Endothelial cell (in vitro differentiated cells): ENCODE data around the gene UXS1. TPM values are rescaled to one million over a fixed set of nuclear protein-coding genes. Genes with fewer than 3 reads are reported as not detected.

Source experiments
- DNase-seq: peaks from one replicate; pipeline ENCODE4 v3.0.0; 2021; ENCODE audit warnings: low spot score
- H3K27ac Mint-ChIP-seq: one replicate; pipeline ENCODE4 v1.8.0; 2021; ENCODE audit warnings: mixed read lengths, inconsistent platforms; ENCODE audit not compliant: unreplicated experiment
- H3K27me3 Mint-ChIP-seq: one replicate; pipeline ENCODE4 v1.8.0; 2021; ENCODE audit warnings: mild to moderate bottlenecking, moderate library complexity, mixed read lengths, inconsistent platforms; ENCODE audit not compliant: unreplicated experiment
- H3K36me3 Mint-ChIP-seq: one replicate; pipeline ENCODE4 v1.8.0; 2021; ENCODE audit warnings: mild to moderate bottlenecking, low read depth, mixed read lengths, inconsistent platforms; ENCODE audit not compliant: unreplicated experiment
- H3K4me1 Mint-ChIP-seq: one replicate; pipeline ENCODE4 v1.8.0; 2021; ENCODE audit warnings: mild to moderate bottlenecking, mixed read lengths, inconsistent platforms; ENCODE audit not compliant: unreplicated experiment
- H3K4me3 Mint-ChIP-seq: one replicate; pipeline ENCODE4 v1.8.0; 2021; ENCODE audit warnings: mild to moderate bottlenecking, mixed read lengths, inconsistent platforms; ENCODE audit not compliant: unreplicated experiment
- H3K9me3 Mint-ChIP-seq: one replicate; pipeline ENCODE4 v1.8.0; 2021; ENCODE audit warnings: mixed read lengths, inconsistent platforms; ENCODE audit not compliant: unreplicated experiment
- total RNA-seq: library from RNA; stranded (reverse); fragmentation: NEBNext Ultra II Directional; extraction: Animal tissue kit (Norgen Biotek cat#: 25700); gene quantifications from one replicate; pipeline ENCODE4 v1.2.1, GENCODE V29; 2021; ENCODE audit not compliant: unreplicated experiment
- TF ChIP-seq, protein P1 (sequence below): fragments of 200-600 bp; sonication (generic); IDR thresholded peaks from one replicate; pipeline ENCODE4 v1.5.0; 2021; ENCODE audit warnings: antibody characterized with exemption; ENCODE audit not compliant: unreplicated experiment

UXS1 gene
- total RNA-seq, 1 donor from 2014 or later: 60.4 TPM

- Mint-ChIP-seq H3K27ac (no peak overlapping the region), H3K36me3 (no peaks in the 10 kb centered on the region), H3K4me1 (peaks cover 33% of the 10 kb centered on the region), H3K4me3 (no peak overlapping the region), H3K9me3 (no peaks in the 10 kb centered on the region), H3K27me3 (peaks cover 1% of the 10 kb centered on the region)
- TF ChIP-seq, protein P1, sequence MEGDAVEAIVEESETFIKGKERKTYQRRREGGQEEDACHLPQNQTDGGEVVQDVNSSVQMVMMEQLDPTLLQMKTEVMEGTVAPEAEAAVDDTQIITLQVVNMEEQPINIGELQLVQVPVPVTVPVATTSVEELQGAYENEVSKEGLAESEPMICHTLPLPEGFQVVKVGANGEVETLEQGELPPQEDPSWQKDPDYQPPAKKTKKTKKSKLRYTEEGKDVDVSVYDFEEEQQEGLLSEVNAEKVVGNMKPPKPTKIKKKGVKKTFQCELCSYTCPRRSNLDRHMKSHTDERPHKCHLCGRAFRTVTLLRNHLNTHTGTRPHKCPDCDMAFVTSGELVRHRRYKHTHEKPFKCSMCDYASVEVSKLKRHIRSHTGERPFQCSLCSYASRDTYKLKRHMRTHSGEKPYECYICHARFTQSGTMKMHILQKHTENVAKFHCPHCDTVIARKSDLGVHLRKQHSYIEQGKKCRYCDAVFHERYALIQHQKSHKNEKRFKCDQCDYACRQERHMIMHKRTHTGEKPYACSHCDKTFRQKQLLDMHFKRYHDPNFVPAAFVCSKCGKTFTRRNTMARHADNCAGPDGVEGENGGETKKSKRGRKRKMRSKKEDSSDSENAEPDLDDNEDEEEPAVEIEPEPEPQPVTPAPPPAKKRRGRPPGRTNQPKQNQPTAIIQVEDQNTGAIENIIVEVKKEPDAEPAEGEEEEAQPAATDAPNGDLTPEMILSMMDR: no peak
- no peak for DNase-seq
Observed at GRCh38 chr2:106165561-106165960, 28.5 kb downstream of the UXS1 start.

- H3K27ac Mint-ChIP-seq: no peak overlapping the region
- TF ChIP-seq, protein P1: no peak
- DNase-seq: no peak
- peaks cover 5% of the 10 kb centered on the region for H3K36me3 Mint-ChIP-seq
- peaks cover 36% of the 10 kb centered on the region for H3K4me1 Mint-ChIP-seq
- no peak overlapping the region for H3K4me3 Mint-ChIP-seq
- H3K9me3 Mint-ChIP-seq: no peaks in the 10 kb centered on the region
- peaks cover 1% of the 10 kb centered on the region for H3K27me3 Mint-ChIP-seq
Observed at GRCh38 chr2:106165029-106165428, 29.1 kb downstream of the UXS1 start.

DNA sequence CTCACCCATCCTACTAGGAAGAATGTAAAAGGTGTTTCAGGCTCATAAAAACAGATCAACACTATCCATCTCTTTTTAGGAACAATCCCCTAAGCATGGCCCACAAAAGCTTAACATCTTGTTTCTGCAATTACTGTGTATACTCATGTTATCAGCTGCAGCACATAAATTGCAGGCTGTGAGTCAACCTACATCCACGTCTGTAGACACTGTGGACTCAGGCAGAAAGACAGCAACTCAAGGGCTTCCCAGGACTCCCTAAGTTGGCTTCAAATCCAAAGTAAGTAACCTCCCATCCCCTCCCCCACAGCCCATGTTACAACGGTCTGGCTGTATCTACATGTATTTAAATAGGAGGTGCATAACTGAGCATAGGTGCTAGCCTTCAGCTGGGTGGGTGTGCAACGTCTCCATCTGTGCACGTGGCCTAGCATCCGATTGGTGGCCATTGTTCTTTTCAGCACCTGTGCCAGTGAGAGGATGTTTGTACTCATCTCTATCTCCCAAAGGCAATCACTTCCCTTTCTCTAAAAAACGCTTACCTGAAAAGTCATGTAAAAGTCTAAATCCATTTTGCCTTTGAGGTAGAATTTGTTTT is 30.1 kb downstream of the UXS1 start:
- H3K27ac Mint-ChIP-seq: no peak overlapping the region
- no peaks in the 10 kb centered on the region for H3K9me3 Mint-ChIP-seq
- peaks cover 7% of the 10 kb centered on the region for H3K36me3 Mint-ChIP-seq
- DNase-seq: no peak
- H3K4me1 Mint-ChIP-seq: peaks cover 37% of the 10 kb centered on the region
- H3K27me3 Mint-ChIP-seq: peaks cover 1% of the 10 kb centered on the region
- TF ChIP-seq, protein P1: no peak
- H3K4me3 Mint-ChIP-seq: no peak overlapping the region

DNA sequence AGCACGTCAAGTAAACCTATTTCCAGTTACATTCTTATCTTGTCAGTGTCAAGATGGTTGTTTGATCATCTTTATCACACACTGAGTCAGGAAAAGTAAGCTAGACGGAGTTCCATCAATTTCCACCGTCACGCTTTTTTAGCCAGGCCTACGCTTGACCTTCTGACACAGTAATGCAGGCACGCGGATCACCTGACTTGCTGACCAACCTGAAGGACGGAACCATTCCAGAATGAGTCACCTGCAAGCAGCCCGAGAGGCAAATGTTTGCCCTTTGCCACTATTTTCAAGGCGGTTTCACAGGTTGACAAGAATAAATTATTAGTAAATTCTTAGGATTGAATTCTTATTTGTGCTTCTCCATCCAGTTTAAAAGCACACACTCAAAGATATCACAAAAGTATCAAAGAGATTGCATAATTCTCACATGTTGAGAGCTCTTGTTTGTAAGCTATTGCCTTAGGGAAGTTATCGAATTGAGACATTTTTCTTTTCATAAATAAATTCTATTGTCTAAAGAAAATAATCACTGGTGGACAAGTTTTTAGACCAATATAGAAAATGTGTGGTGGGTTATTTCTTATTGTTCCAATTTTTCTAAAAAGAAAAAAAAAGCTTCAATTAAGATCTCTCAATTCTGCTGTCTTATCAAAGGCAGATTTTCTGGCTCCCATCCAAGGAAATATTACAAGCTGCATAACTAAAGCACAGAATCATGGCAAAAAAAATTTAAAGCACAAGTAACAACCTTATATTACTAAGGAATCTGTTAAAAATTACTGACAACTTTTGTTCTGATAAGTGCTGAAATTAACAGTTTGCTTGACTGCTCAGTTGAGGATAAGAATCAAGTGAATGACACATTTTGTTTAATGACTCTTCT is 31.9 kb downstream of the UXS1 start:
- H3K4me3 Mint-ChIP-seq: no peak overlapping the region
- TF ChIP-seq, protein P1: no peak
- no peak overlapping the region for H3K27ac Mint-ChIP-seq
- no peaks in the 10 kb centered on the region for H3K9me3 Mint-ChIP-seq
- peaks cover 24% of the 10 kb centered on the region for H3K36me3 Mint-ChIP-seq
- no peak for DNase-seq
- peaks cover 37% of the 10 kb centered on the region for H3K4me1 Mint-ChIP-seq
- peaks cover 1% of the 10 kb centered on the region for H3K27me3 Mint-ChIP-seq

- H3K4me1 Mint-ChIP-seq: peaks cover 33% of the 10 kb centered on the region
- peaks cover 1% of the 10 kb centered on the region for H3K27me3 Mint-ChIP-seq
- no peaks in the 10 kb centered on the region for H3K9me3 Mint-ChIP-seq
- no peak overlapping the region for H3K4me3 Mint-ChIP-seq
- no peak overlapping the region for H3K27ac Mint-ChIP-seq
- DNase-seq: no peak
- peaks cover 24% of the 10 kb centered on the region for H3K36me3 Mint-ChIP-seq
- TF ChIP-seq, protein P1: no peak
Observed at GRCh38 chr2:106161341-106161740, 32.8 kb downstream of the UXS1 start.
